IMR-90 (cell line): ENCODE measurements around the gene NCAPD3. TPM values are rescaled to one million over a fixed set of nuclear protein-coding genes. Genes with fewer than 3 reads are reported as not detected.

Experiments used
- ATAC-seq: fragments of 200-7000 bp; cut with Tn5 transposase; 2 replicates; pipeline ENCODE4 v1.9.1; 2020; ENCODE audit warnings: low read depth, mild to moderate bottlenecking, moderate library complexity
- BruUV-seq: library from RNA; stranded (reverse); fragments of 400-500 nt; replicated peaks from 2 replicates; lab custom pipeline; 2021; lab: Mats Ljungman, UMichigan
- CTCF ChIA-PET: fragments of 300-600 bp; formaldehyde crosslinking; extraction: SDS; loops from one replicate; lab custom pipeline; 2021; ENCODE audit warnings: antibody characterized with exemption; lab: Yijun Ruan, JAX
- POLR2A ChIA-PET: fragments of 300-600 bp; sonication (Branson Sonifier 250); formaldehyde crosslinking; loops from one replicate; lab custom pipeline; 2022; ENCODE audit warnings: antibody characterized with exemption; ENCODE audit not compliant: unreplicated experiment; lab: Charles Lee
- DNase-seq: peaks from one replicate; pipeline ENCODE4 v3.0.0; 2013
- H2AFZ ChIP-seq: replicated peaks from 2 replicates; pipeline ENCODE3; 2013; ENCODE audit warnings: low read length, mild to moderate bottlenecking; ENCODE audit not compliant: poor library complexity
- H2AK5ac ChIP-seq: 2 replicates; pipeline ENCODE4 v1.6.1; 2013; ENCODE audit warnings: low read depth, low read length, inconsistent platforms
- H2AK9ac ChIP-seq: replicated peaks from 2 replicates; pipeline ENCODE3; 2013; ENCODE audit warnings: mild to moderate bottlenecking, low read depth, low read length, moderate library complexity; ENCODE audit not compliant: poor library complexity
- H2BK120ac ChIP-seq: 2 replicates; pipeline ENCODE4 v1.6.1; 2013; ENCODE audit warnings: low read depth, low read length, inconsistent platforms
- H2BK15ac ChIP-seq: 3 replicates; pipeline ENCODE4 v1.6.1; 2013; ENCODE audit warnings: low read depth, low read length, inconsistent platforms
- H2BK20ac ChIP-seq: 2 replicates; pipeline ENCODE4 v1.6.1; 2013; ENCODE audit warnings: low read depth, mild to moderate bottlenecking, inconsistent platforms, low read length, moderate library complexity
- H2BK5ac ChIP-seq: 2 replicates; pipeline ENCODE4 v1.6.1; 2013; ENCODE audit warnings: mild to moderate bottlenecking, low read depth, low read length, inconsistent platforms; ENCODE audit not compliant: poor library complexity, severe bottlenecking
- H3K14ac ChIP-seq: replicated peaks from 2 replicates; pipeline ENCODE4 v1.6.1; 2013; ENCODE audit warnings: low read depth, low read length, inconsistent platforms
- H3K18ac ChIP-seq: 2 replicates; pipeline ENCODE4 v1.6.1; 2013; ENCODE audit warnings: low read depth, low read length, control low read depth
- H3K23ac ChIP-seq: 2 replicates; pipeline ENCODE4 v1.6.1; 2013; ENCODE audit warnings: low read depth, low read length, inconsistent platforms
- H3K27ac ChIP-seq: 2 replicates; pipeline ENCODE4 v1.5.1; 2013; ENCODE audit warnings: mild to moderate bottlenecking, control low read depth, low read length; ENCODE audit not compliant: insufficient read depth
- H3K27me3 ChIP-seq: 2 replicates; pipeline ENCODE4 v1.6.1; 2013; ENCODE audit warnings: low read length; ENCODE audit not compliant: control insufficient read depth, insufficient read depth
- H3K36me3 ChIP-seq: 2 replicates; pipeline ENCODE4 v1.6.1; 2013; ENCODE audit warnings: low read length, mixed read lengths; ENCODE audit not compliant: control insufficient read depth, insufficient read depth
- H3K4ac ChIP-seq: 2 replicates; pipeline ENCODE4 v1.6.1; 2013; ENCODE audit warnings: low read depth, low read length, inconsistent platforms
- H3K4me1 ChIP-seq: 2 replicates; pipeline ENCODE4 v1.6.1; 2013; ENCODE audit warnings: low read length, mixed read lengths; ENCODE audit not compliant: control insufficient read depth, insufficient read depth
- H3K4me2 ChIP-seq: 2 replicates; pipeline ENCODE4 v1.6.1; 2013; ENCODE audit warnings: low read depth, mild to moderate bottlenecking, control low read depth, low read length, moderate library complexity
- H3K4me3 ChIP-seq: 2 replicates; pipeline ENCODE4 v1.5.1; 2013; ENCODE audit warnings: low read depth, mild to moderate bottlenecking, control low read depth, low read length, moderate library complexity; ENCODE audit not compliant: insufficient read depth
- H3K56ac ChIP-seq: 2 replicates; pipeline ENCODE4 v1.6.1; 2013; ENCODE audit warnings: low read length, inconsistent platforms; ENCODE audit not compliant: insufficient read depth; ENCODE audit errors: extremely low read depth
- H3K79me1 ChIP-seq, 2 experiments: 2 replicates each; pipeline ENCODE4 v1.6.1; 2013; ENCODE audit warnings: low read length in 2 of 2, inconsistent platforms in 1 of 2, low read depth in 1 of 2
- H3K9ac ChIP-seq: 2 replicates; pipeline ENCODE4 v1.6.1; 2013; ENCODE audit warnings: low read depth, low read length, control low read depth
- H3K9me1 ChIP-seq: 2 replicates; pipeline ENCODE4 v1.6.1; 2013; ENCODE audit warnings: low read length, inconsistent platforms; ENCODE audit not compliant: insufficient read depth
- H3K9me3 ChIP-seq: 2 replicates; pipeline ENCODE4 v1.6.1; 2013; ENCODE audit warnings: low read length; ENCODE audit not compliant: control insufficient read depth, insufficient read depth
- H4K20me1 ChIP-seq: 2 replicates; pipeline ENCODE4 v1.6.1; 2013; ENCODE audit warnings: low read length, inconsistent platforms; ENCODE audit not compliant: insufficient read depth
- H4K5ac ChIP-seq: 2 replicates; pipeline ENCODE4 v1.6.1; 2013; ENCODE audit warnings: mild to moderate bottlenecking, low read depth, low read length, control low read depth
- H4K8ac ChIP-seq, 2 experiments: 2 replicates each; pipeline ENCODE4 v1.6.1; 2013; ENCODE audit warnings: low read depth in 2 of 2, low read length in 2 of 2, control low read depth in 1 of 2, inconsistent platforms in 1 of 2
- H4K91ac ChIP-seq: 2 replicates; pipeline ENCODE4 v1.6.1; 2013; ENCODE audit warnings: low read depth, low read length, inconsistent platforms; ENCODE audit not compliant: insufficient read depth
- BHLHE40 ChIP-seq: fragments of 150-350 bp; IDR thresholded peaks from 2 replicates; pipeline ENCODE4 v1.6.1; 2016; ENCODE audit warnings: mild to moderate bottlenecking, low read depth, low read length
- CEBPB ChIP-seq: IDR thresholded peaks from 2 replicates; pipeline ENCODE4 v1.6.1; 2012; ENCODE audit warnings: low read depth, low read length, improper control_type of control experiment
- CHD1 ChIP-seq: IDR thresholded peaks from 2 replicates; pipeline ENCODE4 v1.6.1; 2012; ENCODE audit warnings: low read depth, low read length, improper control_type of control experiment
- FOS ChIP-seq: fragments of 150-350 bp; IDR thresholded peaks from 2 replicates; pipeline ENCODE4 v1.6.1; 2016; ENCODE audit warnings: low read depth, low read length
- MAFK ChIP-seq: IDR thresholded peaks from 2 replicates; pipeline ENCODE4 v1.6.1; 2012; ENCODE audit warnings: low read depth, low read length, improper control_type of control experiment
- RAD21 ChIP-seq: IDR thresholded peaks from 2 replicates; pipeline ENCODE4 v1.6.1; 2012; ENCODE audit warnings: low read length, improper control_type of control experiment
- RCOR1 ChIP-seq: IDR thresholded peaks from 2 replicates; pipeline ENCODE4 v1.6.1; 2012; ENCODE audit warnings: mild to moderate bottlenecking, low read length, improper control_type of control experiment; ENCODE audit not compliant: insufficient replicate concordance
- RFX5 ChIP-seq: IDR thresholded peaks from 2 replicates; pipeline ENCODE4 v1.8.0; 2012; ENCODE audit warnings: low read depth, mild to moderate bottlenecking, low read length, moderate library complexity
- WGBS, 2 experiments: methylation state at CpG; one replicate each; pipeline versions ENCODE4 v1.1.5 to v1.1.7; 2013; ENCODE audit warnings: missing lambda C conversion rate in 2 of 2; ENCODE audit not compliant: insufficient read length in 1 of 2; ENCODE audit errors: extremely low coverage in 2 of 2; 5-methylcytosine and 5-hydroxymethylcytosine counted together
- dilution Hi-C: fragments of 300-500 bp; cut with HindIII; formaldehyde crosslinking; loops from one replicate; pipeline ENCODE4 v1.14.3; 2018; ENCODE audit warnings: low sequenced_read_pairs; ENCODE audit not compliant: unreplicated experiment
- in situ Hi-C: fragments of 300-500 bp; cut with MboI; formaldehyde crosslinking; loops from 3 replicates; pipeline ENCODE4 v1.14.3; 2019; ENCODE audit warnings: low sequenced_read_pairs, inconsistent platforms, mixed read lengths
- intact Hi-C: fragments of 100-400 bp; cut with micrococcal nuclease; formaldehyde crosslinking; loops from 2 replicates; pipeline ENCODE4 v1.10.0; 2022
- polyA plus RNA-seq, 3 experiments: library from polyadenylated mRNA; depleted of rRNA; stranded (reverse); fragments of >200 nt; gene quantifications; 2 replicates each; pipeline ENCODE4 v1.2.3, GENCODE V29; 2012; ENCODE audit warnings: low replicate concordance in 1 of 3
- total RNA-seq: library from RNA; depleted of rRNA; stranded (reverse); fragments of >200 nt; gene quantifications from 2 replicates; pipeline ENCODE4 v1.2.3, GENCODE V29; 2012
- TF ChIP-seq, protein P1 (sequence below): fragments of 150-350 bp; IDR thresholded peaks from 2 replicates; pipeline ENCODE4 v1.6.1; 2016; ENCODE audit warnings: low read depth, mild to moderate bottlenecking, low read length, moderate library complexity, borderline replicate concordance

Gene NCAPD3
- total and polyA plus RNA-seq, 2 of the 4 experiments (the other 2 are of a cell fraction), result 18.0 to 19.2 TPM

DNA sequence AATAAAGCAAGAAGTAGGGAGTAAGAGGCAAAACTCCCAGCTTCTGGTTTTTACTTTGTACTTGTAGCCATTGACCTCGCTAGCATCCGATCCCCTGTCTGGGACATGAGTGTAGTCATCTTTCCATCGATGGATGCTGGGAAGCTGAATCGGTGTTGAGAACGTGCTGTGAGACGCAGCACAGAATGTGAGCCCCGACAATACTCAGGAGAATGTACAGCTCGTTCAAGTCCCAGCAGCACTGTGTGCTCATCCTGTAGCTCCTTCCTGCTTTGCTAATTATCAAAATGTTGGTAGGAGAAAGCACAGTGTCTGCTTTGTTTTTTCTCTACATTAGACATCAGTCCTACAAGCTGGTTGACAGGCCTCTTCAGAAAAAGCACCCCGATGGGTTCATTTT lies 98.3 kb downstream of the NCAPD3 start:
- H3K23ac ChIP-seq, result peak overlapping the region; percentile 94
- H3K56ac ChIP-seq, result peak overlapping the region; percentile 66; the same call in 1 of the 2 replicates
- peak overlapping the region; percentile 87 for H3K4me2 ChIP-seq
- peaks cover 6% of the 10 kb centered on the region for H3K9me1 ChIP-seq
- H3K14ac ChIP-seq, result peak overlapping the region; percentile 42; the same call in 1 of the 2 replicates
- peak overlapping the region; percentile 43 for H3K9ac ChIP-seq
- H4K91ac ChIP-seq, result peak overlapping the region; percentile 69
- H2BK120ac ChIP-seq, result peak overlapping the region; percentile 82
- peak overlapping the region; percentile 77; the same call in 2 of the 3 replicates for H2BK15ac ChIP-seq
- H3K27me3 ChIP-seq, result no peaks in the 10 kb centered on the region
- peak overlapping the region; percentile 76 for H2BK20ac ChIP-seq
- H4K20me1 ChIP-seq, result peaks cover 8% of the 10 kb centered on the region; the same call in 1 of the 2 replicates
- ATAC-seq (no peak), DNase-seq (peak; percentile 35)
- in situ Hi-C loops, result no loop called here
- H4K8ac ChIP-seq, result peak overlapping the region; percentile 52 to 66; a peak in 3 of 4 replicates
- H2AK5ac ChIP-seq, result peak overlapping the region; percentile 93
- peak overlapping the region; percentile 25 for H2AFZ ChIP-seq
- POLR2A ChIA-PET, result interaction anchor here (0.6 kb wide), 1 partner anchor 321 kb away, joined by 5 read pairs; no protein-coding TSS in a partner anchor
- H3K79me1 ChIP-seq, result peaks cover 17 to 44% of the 10 kb centered on the region in 2 experiments
- H3K4me1 ChIP-seq, result peaks cover 18% of the 10 kb centered on the region
- H3K18ac ChIP-seq, result peak overlapping the region; percentile 53
- intact Hi-C loops, result no loop called here
- peak overlapping the region; percentile 69 for H3K27ac ChIP-seq
- peak overlapping the region; percentile 41; the same call in 1 of the 2 replicates for H4K5ac ChIP-seq
- TF ChIP-seq RCOR1 (no peak), CEBPB (no peak), RFX5 (no peak), CHD1 (no peak), RAD21 (no peak), BHLHE40 (no peak), MAFK (no peak), FOS (no peak)
- TF ChIP-seq, protein P1, sequence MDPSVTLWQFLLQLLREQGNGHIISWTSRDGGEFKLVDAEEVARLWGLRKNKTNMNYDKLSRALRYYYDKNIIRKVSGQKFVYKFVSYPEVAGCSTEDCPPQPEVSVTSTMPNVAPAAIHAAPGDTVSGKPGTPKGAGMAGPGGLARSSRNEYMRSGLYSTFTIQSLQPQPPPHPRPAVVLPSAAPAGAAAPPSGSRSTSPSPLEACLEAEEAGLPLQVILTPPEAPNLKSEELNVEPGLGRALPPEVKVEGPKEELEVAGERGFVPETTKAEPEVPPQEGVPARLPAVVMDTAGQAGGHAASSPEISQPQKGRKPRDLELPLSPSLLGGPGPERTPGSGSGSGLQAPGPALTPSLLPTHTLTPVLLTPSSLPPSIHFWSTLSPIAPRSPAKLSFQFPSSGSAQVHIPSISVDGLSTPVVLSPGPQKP, result no peak
- no peak overlapping the region for H2AK9ac ChIP-seq
- BruUV-seq, result no TSS peak
- H3K4ac ChIP-seq, result peak overlapping the region; percentile 86
- H3K9me3 ChIP-seq, result no peaks in the 10 kb centered on the region
- no peaks in the 10 kb centered on the region for H3K36me3 ChIP-seq
- peak overlapping the region; percentile 3; the same call in 1 of the 2 replicates for H3K4me3 ChIP-seq
- CTCF ChIA-PET, result no interaction called here
- 77% methylated on average over 9 of the region's 9 CpGs; no CpG with 5 or more reads in 1 of the 2 experiments for WGBS, 2 experiments
- H2BK5ac ChIP-seq, result peak overlapping the region; percentile 44
- dilution Hi-C loops, result no loop called here
